NCI-H226 (cell line): ENCODE measurements around the gene RAB8B.
A peak's percentile ranks its signal among the peaks of the same experiment; 100 is the strongest.

Source experiments
- DNase-seq: peaks from one replicate; pipeline ENCODE4 v3.0.0-alpha.2; 2015

RAB8B gene

DNA sequence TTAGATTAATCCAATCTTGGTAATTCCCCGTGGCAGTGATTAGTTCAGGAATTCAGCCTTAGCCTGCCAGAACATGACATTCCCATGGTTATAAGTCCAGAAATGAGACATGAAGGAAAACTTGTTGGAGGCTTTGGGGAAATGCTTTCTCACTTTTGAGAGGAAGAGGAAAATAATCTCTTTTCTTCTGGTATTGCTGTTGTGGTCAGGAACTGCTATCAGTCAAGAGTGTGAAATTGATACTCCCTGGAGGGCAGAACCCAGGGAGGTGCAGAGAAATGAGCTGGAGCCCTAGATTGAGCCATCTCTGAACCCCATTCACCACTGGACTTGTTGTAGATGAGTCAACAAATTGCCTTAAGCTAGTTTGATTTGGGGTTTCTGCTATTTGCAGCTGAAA is 49.4 kb downstream of the RAB8B start:
- peak; percentile 99 for DNase-seq

DNA sequence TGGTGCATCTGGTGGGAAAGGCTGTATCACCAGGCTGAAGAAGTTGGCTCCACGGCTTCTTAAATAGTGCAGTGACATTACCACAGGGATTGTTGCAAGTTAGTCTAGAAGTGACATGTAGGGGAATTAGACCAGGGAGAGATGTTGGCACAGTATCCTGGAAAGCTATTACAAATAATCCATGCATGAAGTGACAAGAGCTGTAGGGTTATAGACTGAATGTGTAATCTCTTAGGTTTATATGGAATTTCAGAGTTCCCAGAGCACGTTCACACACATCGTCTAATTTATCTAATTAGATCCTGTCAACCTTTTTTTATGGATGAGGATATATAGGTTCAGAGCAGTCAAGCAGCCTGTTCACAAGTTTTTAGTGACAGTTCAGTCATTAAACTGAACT is 50.7 kb downstream of the RAB8B start:
- no peak for DNase-seq

DNA sequence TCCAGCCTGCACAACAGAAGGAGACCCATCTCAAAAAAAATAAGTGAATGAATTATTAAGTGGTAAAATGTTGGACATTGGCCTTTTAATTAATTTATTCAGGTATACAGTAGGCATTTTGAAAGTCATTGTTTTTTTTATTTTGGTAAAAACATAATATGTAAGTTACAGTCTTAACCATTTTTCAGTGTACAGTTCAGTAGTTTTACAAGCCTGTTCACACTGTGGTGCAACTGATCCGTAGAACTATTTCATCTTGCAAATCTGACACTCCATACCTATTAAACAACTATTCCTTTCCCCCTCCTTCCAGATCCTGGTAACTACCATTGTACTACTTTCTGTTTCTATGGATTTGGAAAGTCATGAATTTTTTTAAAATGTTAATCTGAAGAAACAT is 51.9 kb downstream of the RAB8B start:
- no peak for DNase-seq

DNA sequence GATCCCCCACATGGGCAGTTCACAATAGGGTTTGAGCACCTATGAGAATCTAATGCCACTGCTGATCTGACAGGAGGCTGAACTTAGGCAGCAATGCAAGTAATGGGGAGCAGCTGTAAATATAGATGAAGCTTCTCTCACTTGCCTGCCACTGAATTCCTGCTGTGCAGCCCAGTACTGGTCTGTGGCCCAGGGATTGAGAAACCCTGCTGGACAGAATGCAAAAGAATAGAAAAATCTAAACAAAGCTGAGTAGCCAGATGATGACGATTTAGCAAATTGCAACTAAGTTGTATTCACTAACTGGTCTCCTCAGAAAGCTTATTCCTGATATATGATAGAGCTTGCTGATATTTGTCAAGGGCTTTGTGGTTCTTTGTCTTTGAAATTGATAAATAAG is 53.7 kb downstream of the RAB8B start:
- DNase-seq, result no peak

DNA sequence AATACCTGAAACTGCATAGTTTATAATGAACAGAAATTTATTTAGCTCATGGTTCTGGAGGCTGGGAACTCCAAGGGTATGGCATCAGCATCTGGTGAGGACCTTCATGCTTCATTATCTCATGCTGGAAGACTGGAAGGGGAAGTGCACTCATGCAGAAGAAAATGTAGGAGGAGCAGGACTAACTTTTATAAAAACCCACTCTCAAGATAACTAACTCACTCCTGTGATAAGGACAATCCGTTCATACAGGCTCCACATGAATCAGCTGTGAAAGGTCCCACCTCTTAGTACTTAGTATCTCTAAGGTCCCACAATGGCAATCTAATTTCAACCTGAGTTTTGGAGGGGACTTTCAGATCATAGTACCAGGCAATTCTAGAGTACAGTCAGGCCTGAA is 54.4 kb downstream of the RAB8B start:
- DNase-seq, result peak; percentile 94

DNA sequence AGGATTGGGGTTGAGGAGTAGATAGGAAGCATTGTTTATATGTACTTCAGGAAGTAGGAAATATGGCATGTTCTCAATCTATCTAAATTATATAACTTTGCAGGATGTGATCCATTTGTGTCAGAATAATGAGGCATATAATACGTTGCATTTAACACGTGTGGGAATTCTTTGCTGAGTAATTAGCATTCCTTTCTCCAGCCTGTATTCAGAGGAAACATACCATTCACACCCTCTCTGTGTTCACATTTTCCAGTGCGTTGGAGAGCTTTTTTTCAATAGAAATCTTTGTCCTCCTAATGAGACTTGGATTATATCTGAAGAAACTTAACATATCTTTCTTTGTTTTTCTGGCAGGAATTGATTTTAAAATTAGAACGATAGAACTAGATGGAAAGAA is 55.0 kb downstream of the RAB8B start:
- peak; percentile 82 for DNase-seq

DNA sequence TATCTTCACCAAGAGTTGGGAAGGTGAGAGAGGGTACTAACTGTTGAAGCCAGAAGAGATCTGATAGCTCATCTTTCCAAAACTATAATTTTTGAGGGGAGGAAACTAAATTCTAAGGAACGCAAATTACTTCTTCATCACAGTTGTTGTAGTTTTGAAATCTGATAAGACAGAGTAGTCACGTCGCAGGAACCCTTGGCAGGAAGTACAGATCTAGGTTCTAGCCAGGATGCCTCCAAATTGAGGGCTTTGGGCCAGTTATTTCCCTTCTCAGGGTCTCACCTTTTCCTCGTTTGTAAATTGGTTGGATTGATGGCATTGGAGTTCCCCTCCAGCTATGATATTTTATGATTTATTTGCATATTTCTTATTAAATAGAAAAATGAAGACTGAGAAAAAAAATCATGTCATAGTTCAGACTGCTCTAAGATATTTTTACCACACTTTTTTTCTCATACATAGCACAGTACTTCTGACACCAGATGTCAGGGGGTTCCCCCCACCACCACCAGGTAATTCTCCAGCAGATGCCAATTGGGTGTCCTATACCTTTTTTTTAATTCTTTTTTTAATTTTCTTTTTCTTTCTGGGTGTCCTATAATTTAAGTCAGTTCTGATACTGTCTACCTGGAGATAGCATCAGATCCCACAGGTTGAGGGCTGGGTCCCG is 55.7 kb downstream of the RAB8B start:
- peak; percentile 32 for DNase-seq

DNA sequence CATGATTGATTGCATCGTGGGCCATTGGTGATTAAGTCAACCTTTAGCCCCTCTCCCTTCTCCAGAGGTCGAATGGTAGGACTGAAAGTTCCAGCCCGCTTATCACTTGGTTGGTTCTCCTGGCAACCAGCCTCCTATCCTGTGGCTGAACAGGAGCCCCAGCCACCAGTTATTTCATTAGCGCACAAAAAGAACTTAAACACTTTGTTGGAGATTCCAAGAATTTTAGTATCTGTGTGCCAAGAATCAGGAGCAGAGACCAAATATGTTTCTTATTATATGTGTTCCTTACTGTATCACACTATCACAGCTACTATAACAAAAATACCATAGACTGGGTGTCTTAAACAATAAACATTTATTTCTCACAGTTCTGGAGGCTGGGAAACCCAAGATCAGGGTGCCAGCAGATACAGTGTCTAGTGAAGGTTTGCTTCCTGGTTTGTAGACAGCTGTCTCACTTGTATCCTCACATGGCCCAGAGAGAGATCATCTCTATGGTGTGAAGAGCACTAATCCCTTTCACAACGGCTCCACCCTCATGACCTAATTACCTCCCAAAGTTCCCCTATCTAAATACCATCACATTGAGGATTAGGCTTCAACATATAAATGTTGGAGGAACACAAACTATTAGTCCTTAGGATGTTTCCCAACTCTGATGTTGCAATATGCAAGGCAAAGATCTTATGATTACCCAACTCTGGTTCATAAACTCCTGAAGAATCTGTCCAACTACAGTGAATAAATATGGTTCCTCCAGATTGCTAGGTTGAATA is 57.5 kb downstream of the RAB8B start:
- peak; percentile 88 for DNase-seq

DNA sequence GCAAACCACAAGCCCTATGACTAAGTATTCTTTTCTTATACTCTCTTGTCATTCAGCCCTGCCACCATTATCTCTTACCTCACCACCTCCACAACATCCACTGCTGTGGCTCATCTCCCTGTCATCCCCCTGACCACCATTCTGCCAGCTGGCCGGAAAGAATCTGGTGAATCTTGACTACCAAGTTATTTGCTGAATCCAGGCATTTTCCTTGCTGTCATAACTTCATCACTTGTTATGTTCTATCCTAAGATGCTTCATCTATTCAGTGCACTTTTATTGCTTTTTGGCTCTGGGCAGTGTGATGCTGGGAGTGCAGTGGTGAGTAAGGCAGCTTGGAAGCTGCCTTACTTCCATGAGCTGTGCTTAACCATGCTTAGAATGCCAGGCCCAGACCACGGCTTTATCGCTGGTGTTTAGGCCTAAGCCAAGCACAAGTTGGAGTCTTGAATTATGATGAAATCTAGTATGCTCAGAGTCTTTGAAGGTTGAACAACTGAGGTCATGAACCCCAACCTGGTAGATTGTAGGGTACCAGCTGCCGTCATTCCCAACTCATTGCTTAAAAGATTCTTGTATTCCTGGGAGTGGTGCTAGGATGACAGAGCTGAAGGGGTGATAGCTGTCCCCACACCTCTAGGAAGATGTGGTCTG is 61.0 kb downstream of the RAB8B start:
- peak; percentile 99 for DNase-seq

DNA sequence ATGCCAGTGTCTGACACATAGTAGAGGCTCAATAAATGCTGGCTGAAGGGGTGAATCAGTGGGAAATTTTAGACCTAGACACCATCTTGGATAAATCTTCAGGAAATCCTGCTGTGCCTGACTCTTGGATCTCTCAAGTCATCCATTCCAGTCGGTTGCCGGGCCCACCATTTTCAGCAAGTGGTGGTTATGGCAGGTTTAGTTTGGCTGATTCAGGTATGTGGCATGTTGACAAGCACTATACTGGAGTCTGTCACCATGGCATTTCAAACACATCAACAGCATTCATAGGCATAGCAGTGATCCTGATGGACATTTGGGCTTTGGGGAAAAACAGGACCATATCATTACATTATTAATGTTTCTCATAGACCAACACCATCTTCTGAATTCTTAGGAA is 62.3 kb downstream of the RAB8B start:
- no peak for DNase-seq

DNA sequence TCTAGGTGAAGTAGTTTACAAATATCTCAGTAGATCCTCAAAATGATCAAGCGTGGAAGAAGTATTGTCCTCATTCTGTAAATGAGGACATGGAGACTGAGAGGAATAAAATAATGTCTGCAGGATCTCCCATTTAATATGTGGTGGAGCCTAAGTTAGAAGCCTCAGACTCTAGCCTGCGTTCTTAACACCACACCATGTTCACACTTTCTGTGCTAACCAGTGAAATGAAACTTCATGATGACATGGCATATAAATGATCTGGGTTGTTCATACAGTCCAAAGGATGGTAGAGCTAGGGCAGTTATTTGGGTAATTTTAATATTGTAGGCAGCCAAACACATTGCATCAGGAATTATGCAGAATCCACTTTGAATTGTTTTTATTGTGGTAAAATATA is 62.9 kb downstream of the RAB8B start:
- DNase-seq, result no peak

DNA sequence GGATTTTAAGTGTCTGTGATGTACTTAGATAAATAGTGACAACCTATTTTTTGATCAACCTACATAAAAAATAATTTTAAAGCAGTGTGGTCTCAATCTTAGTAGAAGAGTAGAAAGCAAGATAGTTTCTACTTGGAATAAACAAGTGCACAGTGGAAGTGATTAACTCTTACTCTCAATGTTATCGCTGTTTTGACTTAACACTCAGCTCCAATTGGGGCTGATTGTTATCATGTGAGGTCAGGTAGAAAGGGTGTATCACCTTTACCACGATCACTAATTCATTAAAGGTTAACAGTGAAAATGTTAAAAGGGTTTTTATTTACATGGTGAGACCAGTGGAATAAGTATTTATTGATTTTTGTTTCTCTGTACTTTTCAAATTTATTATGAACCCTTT is 65.6 kb downstream of the RAB8B start:
- DNase-seq, result no peak

DNA sequence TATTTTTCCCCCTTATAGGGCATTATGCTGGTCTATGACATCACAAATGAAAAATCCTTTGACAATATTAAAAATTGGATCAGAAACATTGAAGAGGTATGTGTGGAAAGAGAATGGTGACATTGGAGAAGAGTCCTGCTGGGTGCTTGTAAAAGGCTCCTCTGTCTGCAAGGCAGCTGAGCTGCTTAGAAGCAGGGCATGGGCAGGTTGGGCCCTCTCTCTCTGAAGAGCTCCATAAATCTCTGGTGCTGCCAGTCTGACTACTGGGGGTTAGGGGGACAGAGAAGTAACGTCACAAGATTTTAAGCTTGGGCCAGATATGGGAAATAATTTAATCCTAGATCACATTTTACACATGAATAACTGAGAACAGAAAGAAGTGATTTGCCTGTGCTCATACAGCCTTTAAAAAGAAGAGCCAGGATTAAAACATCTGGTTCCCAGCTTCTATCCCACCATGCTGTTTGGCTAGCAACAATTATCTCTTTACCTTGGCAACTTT is 66.1 kb downstream of the RAB8B start:
- DNase-seq, result no peak

DNA sequence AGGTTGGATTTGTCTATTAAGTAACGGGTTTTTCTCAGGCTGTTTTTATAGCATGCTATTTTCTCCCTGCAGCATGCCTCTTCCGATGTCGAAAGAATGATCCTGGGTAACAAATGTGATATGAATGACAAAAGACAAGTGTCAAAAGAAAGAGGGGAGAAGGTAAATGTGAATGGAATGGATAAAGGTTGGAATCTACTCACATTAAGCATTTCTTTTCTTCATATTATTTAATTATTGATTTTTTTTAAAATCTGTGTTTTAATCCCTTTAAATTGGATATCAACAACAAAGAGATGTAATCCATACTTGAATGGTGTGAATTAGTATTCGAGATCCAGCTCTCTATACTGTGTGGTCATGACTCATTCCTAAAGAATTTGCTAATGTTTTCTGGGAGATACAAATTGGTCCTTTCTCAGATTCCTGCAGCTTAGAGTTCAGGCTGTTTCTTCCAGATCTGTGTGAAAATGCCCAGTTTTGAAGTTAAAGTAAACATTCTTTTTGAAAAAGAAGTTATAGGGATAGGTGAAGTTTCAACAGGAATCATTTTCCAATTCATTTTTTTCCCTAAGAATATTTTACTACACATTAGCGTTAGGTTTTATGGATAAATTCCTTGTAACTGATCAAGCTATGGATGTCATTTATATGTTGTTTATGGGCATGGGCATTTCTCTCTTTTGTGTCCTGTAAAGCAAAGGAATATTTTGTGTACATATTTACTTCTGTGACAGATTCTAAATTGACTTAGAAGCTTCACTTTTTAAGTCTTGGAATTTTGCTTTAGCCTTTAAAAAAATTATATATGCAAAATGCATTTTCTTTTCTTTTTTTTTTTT is 67.2 kb downstream of the RAB8B start:
- peak; percentile 83 for DNase-seq

DNA sequence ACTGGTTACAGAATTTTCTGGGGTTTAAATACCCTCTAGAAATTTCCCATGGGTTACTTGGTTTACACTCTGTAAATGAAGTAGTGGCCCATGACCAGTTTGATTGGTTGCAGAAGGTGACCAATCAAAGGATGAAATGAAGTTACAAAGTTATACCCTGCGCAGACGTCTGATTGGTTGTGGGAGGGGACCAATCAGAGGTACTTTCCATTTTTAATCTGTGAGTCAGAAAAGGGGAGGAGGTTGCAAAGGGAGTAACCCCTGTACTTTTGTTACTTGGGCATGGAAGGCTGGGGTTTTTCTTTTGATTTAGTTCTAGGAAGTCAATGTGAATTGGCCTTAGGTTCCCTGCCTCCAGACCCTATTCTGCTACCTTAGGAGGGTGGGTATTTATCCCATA is 69.3 kb downstream of the RAB8B start:
- peak; percentile 66 for DNase-seq

DNA sequence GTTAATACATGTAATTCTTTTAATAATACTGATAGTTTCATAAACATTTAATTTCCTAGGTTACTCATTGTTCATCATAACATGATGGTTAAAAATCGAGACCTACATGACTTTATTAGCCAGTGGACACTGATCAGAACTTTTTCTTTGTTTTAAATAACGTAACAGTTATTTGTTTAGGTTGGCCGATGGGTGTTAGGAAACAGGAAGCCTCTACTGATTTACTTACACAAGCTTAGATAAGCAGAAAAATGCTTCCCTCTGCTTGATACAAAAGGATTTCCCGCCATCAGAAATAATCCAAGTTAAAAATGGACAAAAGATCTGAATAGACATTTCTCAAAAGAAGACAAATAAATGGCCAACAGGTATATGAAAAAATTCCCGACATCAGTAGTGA is 71.4 kb downstream of the RAB8B start:
- DNase-seq, result no peak

DNA sequence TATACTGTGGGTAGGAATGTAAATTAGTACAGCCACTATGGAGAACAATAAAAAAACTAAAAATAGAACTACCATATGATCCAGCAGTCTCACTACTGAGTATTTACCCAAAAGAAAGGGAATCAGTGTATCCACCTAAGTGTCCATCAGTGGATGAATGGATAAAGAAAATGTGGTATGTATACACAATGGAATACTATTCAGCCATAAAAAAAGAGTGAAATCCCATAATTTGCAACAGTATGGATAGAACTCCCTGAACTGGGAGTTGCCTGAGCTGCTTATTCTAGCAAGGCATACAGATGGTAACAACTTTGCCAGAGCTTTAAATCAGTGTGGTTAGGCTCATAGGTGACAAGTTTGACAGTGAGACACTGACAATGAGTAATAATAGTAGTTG is 71.9 kb downstream of the RAB8B start:
- DNase-seq, result no peak

DNA sequence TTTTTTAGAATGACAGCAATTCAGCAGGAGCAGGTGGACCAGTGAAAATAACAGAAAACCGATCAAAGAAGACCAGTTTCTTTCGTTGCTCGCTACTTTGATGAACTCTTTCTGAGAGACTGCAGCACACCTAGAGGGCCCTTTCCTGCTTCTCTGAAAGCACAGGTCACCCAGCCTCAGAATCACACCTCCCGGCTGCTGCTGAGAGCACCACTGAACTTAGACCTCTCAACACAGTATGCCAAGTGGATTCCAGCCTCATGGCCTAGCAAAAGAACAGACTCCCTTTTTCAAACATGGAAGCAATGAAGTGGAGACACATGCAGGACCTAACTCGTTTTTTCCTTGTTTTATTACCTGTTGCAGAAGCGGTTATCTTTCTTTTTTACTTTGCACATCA is 74.1 kb downstream of the RAB8B start:
- no peak for DNase-seq

DNA sequence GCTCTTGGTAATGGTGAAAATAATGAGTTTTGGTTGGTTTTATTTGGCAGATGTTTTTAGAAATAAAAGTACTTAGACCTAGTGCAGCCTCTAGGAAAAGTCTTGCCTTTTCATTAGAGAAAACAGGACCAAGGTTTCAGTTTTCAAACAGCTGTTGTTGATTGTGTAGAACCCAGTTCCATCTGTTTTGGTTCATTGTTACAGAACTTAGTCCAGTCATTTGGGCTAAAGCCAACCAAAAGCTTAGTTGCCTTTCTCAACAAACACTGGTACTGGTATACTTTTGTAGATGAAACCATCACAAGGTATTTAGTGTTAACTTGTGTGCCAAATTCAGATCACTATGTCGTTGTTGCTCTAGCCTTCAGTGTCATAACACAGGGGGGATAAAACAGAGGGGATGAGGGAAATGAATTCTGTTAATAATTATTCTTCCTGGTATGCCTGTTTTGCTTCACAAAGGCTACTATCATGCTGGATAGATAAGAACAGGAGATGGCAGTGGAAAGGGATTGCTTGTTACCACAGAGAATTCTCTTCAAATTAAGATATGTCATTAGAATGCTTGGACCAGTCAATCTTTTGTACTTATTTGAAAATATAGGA is 75.4 kb downstream of the RAB8B start:
- DNase-seq, result no peak

DNA sequence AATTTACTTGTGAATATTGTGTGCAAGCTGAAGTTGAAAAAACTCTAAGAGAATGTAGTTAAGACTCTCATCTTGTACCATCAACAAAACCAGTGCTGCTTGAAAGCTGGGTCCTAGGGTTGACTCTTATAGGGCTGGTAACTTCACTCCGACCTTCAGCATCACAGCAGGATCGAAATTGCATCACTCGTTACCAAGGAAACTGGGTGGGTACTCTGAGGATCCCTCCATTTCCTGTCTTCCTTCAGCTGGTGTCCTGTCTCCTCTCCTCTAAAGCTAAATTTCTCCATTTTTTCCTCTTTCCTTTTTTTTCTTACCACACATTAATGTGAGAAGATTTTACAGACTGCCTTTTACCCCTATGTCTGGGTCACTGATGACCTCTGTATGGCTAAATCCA is 85.0 kb downstream of the RAB8B start:
- DNase-seq, result no peak

DNA sequence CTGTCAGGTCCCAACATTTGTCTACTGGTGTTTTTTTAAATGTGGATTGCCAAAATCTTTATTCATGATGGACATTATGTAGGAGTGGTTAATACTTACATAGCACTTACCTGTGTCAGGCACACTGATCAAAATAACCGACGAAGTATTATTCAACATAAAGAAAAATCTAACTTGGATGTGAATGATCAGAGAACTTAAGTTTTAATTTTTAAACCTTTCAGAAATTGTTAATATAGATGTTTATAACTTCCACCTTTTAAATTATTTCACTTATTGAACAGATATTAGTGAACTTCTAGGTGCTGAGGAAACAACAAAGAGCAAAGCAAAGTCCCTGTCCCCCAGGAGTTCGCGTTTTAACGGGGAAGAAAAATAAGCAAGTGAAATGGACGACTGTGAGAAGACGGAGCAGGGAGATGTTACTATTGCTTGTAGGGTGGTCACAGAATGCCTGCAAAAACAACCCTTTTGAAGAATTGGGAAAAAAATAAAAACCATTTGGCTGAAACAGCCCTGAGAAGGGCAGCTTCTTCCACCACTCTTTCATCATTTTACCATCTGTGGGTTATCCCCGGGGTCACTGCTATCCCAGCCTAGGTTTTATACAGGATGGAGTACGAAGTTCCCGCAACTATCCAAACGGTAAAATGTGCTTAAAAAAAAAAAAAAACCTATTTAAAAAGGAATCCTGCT is 87.1 kb downstream of the RAB8B start:
- DNase-seq, result no peak
